Measurements from ENCODE around the gene RHOT2.

Gene RHOT2

DNA sequence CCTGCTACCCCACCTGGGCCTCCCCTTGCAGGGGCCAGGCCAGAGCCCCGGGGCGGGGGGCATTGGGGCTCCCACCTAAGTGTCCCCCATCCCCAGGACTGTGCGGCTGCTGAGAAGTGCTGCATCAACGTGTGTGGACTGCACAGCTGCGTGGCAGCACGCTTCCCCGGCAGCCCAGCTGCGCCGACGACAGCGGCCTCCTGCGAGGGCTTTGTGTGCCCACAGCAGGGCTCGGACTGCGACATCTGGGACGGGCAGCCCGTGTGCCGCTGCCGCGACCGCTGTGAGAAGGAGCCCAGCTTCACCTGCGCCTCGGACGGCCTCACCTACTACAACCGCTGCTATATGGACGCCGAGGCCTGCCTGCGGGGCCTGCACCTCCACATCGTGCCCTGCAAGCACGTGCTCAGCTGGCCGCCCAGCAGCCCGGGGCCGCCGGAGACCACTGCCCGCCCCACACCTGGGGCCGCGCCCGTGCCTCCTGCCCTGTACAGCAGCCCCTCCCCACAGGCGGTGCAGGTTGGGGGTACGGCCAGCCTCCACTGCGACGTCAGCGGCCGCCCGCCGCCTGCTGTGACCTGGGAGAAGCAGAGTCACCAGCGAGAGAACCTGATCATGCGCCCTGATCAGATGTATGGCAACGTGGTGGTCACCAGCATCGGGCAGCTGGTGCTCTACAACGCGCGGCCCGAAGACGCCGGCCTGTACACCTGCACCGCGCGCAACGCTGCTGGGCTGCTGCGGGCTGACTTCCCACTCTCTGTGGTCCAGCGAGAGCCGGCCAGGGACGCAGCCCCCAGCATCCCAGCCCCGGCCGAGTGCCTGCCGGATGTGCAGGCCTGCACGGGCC is 35.2 kb upstream of the RHOT2 start:
- no peak for FAIRE-seq

GRCh38 chr16:633336-634050 is 34.4 kb upstream of the RHOT2 start:
- no peak for FAIRE-seq

GRCh38 chr16:634051-634670 is 33.8 kb upstream of the RHOT2 start:
- no peak for FAIRE-seq

DNA sequence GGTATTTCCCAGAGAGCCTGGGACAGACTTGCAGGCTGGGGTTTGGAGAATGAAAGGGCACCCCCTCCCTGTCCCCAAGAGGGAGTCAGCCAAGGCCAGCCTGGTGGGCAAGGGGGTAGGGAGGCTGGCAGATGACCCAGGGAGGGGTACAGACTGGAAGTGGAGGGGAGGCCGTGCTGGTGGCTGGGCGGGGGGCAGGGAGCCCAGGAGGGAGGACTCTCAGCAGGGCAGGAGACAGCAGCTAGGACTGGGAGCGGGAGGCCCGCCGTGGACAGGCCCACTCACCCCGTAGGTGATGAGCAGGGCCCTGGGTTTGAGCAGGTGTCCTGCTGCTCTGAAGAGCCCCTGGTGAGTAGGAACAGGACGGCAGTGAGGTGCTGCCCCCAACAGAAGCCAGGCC is 32.9 kb upstream of the RHOT2 start:
- no peak for FAIRE-seq

GRCh38 chr16:635573-636205 is 32.2 kb upstream of the RHOT2 start:
- no peak for FAIRE-seq

DNA sequence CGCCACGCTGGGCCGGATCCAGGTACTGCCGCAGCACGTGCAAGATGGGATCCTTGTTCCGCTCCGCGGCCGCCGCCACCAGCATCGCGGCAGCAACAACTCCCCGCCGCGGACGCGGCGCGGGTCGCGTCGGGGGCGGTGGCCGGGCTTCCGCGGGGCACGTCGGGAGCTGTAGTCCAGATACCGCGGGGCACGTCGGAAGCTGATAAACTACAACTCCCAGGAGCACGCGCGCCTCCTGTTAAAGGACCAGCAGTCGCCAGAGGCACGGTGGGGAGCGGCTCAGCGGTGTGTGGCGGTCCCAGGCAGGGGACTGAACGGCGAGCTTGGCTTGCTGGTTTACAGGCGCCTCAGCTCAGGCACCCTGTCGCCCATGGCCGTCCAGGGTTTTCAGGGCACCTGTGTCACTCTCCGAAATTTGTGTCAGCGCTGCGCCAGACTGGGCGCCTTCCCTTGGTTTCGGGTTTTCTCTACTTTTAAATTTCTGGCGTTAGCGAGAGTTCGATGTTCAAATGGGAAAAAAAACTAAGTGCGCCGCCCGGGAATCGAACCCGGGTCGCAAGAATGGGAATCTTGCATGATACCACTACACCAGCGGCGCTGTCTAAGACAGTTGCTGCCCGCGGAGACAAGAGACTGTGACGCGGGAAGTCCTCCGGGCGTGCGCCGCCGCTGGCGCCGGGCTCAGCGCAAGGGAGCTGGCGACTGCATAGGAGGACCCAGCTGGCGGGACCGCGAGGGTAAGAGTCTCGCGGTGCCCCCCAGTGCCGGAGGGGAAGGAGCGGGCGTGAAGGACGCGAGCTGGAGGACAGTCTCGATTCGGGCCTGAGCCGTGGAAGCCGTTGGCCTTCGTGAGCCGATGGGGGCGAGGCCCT is 31.5 kb upstream of the RHOT2 start, which contains the start of gene METTL26:
Gene METTL26 (minus strand): TSS at position 100 of the 875 bp plus-strand sequence. CDS start 15 bp downstream, at position 85.
- no peak for FAIRE-seq

DNA sequence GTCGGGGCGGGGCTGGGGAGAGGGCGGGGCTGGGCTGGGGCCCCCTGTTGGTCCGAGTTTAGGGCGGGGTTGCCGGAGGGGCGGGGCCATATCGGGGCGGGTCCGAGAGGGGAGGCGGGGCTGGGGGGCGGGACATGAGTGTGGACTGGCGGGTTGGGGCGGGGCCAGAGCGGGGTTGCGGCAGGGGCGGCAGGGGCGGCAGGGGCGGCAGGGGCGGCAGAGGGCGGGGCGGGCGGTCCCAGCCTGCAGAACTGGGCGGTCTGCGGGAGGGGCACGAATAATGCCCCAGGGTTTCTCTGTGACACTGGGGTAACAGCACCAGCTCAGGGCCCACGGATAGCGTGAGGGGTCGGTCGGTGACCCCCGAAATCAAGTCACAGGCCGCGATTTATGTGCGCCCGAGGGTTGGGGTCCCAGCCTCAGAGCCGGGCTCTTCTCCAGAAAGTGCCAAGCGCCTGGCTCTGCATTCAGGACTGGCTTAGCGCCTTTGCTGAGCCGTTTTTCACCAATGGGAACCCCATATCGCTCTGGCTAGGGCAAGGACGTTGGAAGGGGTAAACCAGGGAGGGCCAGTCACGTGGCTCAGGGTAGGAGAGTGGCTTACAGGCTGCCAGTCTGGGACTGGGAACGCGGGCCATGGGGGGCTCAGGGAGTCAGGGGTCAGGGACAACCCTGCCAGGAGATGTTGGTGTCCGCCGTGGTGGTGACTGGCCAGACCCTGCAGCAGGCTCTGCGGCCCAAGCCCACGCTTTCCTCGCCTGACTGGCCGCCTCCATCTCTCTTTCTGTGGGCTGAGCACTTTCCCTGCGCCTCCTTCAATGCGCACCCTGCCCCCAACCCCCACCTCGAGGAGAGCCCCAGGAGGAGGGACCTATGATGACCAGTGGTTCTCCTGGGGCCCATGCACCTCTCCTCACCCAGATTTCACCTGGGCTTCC is 30.6 kb upstream of the RHOT2 start:
- no peak for FAIRE-seq

DNA sequence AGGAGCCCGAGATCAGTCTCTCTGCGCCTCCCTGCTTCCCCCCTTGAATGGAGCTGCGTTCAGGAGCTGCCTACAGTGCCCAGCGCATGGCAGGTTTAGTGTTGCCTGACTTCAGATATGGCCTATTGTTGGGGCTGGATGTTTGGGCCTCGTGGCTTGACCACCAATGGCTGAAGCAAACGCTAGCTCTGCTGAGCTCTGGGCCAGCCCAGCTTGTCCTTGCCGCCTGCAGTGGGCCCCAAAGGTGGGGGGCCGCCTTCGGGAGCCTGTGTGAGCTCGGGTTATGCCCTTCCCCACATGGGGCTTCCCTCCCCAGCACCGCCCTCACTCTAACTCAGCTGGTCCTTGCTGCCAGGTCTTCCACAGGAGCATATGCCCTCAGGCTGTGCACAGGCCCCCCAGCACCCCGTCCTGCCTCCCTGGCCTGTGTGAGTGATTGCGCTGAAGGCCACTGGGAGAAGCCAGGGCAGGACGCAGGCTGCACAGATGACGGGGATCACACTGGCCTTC is 29.8 kb upstream of the RHOT2 start:
- FAIRE-seq, result no peak

GRCh38 chr16:638836-639235 is 29.1 kb upstream of the RHOT2 start:
- no peak for FAIRE-seq

DNA sequence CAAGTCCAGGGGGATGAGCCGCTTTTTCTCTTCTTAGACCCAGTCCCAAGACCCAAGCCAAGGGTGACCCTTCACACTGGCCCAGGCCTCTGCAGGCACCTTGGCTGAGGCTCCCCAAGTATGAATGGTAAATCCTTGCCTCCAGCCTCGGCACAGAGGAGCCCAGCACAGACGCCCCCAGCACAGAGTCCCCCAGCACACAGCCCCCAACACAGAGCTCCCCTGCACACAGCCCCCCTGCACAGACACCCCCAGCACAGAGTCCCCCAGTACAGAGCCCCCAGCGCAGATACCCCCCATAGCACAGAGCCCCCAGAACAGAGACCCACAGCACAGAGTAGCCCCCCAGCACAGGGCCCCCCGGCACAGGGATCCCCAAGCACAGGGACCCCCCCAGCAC is 27.3 kb upstream of the RHOT2 start:
- FAIRE-seq, result no peak

DNA sequence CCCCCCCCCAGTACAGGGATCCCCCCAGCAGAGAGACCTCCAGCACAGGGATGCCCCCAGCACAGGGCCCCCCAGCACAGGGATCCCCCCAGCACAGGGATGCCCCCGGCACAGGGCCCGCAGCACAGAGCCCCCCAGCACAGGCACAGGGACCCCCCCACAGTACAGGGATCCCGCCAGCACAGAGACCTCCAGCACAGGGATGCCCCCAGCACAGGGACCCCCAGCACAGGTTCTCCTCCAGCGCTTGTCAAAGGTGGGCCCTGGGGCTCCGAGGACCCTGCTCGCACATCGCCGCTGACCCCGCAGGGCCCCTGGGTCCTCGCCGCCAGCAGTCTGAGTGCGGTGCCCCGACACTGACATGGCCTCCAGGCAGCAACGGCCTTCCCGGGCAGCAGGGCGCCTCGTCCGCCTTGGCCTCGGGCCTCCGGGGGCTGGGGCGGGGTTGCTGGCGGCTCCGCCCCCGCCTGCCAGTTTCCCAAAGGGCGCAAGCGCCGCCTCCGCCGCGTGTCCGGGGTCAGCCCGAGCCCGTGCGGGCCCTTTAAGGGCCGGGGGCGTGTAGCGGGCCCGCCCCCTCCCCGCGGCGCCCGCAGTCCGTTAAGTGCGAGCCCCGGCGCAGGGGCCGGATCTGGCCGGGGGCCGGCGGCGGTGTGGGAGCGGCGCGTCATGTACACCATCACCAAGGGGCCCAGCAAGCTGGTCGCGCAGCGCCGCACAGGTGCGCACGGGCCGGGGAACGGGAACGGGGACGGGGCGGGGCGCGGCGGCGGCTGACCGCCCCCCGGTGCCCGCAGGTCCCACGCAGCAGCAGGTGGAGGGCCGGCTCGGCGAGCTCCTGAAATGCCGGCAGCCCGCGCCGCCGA is 26.4 kb upstream of the RHOT2 start, which contains the start of gene MCRIP2:
Gene MCRIP2 (plus strand): TSS at position 503 of the 863 bp plus-strand sequence. CDS start 164 bp downstream, at position 667.
- FAIRE-seq, result no peak

DNA sequence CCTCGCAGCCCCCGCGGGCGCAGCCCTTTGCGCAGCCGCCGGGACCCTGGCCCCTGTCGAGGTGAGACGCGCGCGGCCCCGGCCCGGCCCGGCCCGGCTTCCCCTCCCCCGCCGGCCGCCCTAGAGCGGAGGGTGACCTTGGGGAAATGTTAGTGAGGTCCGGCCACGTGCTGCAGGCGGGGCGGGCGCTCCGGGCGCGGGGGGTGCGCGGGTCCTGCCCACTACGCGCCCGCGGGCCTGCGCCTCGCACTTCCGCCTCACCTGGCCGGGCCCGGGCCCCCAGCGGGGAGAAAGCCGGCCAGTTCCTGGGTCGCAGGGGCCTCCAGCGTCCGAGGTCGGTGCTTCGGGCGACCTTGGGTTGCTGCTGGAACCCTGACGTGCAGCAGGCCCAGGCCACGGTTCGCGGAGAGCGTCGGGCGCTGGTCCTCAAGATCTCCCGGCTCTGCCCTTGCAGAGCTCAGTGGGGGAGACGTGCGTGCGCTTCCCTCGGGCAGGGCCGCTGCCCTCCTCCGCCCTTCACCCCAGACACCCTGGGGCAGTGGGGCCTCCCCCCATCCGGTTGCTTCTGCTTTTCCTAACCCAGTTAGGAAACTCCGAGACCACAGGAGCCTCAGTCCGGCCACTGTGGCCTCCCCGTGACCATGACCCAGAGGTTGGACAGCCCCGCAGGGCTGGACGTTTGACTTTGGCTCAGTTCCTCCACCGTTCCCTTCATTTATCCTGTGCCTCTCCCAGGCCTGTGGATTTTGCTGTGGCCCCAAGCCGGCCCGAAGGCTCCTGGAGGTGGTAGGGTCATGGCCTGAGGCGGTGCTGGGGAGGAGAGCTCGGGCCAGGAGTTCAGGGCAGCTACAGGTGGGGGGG is 25.5 kb upstream of the RHOT2 start:
- FAIRE-seq, result no peak

- no peak for FAIRE-seq
Observed at GRCh38 chr16:643050-643368, 24.9 kb upstream of the RHOT2 start.

GRCh38 chr16:644556-644955 is 23.4 kb upstream of the RHOT2 start:
- no peak for FAIRE-seq

- no peak for FAIRE-seq
Observed at GRCh38 chr16:645852-646678, 21.9 kb upstream of the RHOT2 start.

DNA sequence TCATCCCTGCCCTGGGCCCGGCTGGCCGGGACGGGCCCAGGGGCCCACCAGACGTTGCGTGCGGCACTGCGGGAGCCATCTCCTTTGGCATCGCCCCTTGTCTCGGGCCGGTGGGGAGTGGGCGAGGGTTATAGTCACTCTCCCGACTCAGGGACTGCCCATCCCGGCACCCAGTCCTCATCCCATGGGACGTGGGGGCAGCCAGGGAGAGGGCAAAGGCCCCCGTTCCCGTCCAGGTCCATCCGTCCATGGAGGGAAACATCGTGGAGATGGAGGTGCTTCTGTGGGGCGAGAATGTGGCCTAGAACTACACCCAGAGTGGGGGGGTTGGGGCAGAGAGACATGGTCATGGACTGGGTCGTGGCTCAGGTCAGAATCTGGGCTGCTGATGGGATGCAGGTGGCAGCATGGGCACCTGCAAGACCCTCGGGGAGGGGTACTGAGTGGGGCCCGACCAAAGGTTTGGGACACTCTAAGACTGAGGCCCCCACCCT is 21.2 kb upstream of the RHOT2 start:
- no peak for FAIRE-seq

GRCh38 chr16:647173-647902 is 20.6 kb upstream of the RHOT2 start:
- FAIRE-seq, result no peak
